Measurements from ENCODE around the gene SGCD. TPM values are rescaled to one million over a fixed set of nuclear protein-coding genes. Genes with fewer than 3 reads are reported as not detected.

The SGCD gene
- total RNA-seq, 5 donors from 2014 or later (not counting 1 experiment from before 2014, with no cell fraction given), result 0.13 to 2.4 (median 0.22) TPM

DNA sequence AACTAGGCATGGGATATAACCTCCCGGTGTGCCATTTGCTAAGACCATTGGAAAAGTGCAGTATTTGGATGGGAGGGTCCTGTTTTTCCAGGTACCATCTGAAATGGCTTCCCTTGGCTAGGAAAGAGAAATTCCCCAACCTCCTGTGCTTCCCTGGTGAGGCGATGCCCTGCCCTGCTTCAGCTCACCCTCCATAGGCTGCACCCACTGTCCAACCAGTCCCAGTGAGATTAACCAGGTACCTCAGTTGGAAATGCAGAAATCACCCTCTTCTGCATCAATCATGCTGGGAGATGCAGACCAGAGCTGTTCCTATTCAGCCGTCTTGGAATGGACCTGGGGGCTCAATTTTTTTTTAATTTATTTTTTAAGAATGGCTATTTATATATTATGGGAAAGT is 254.8 kb downstream of the SGCD start:
- no peaks in the 10 kb centered on the region for H3K36me3 ChIP-seq (ENCODE audit: control insufficient read depth in 2 of 2, extremely low read depth in 1 of 2, insufficient read depth in 1 of 2, low read length in 1 of 2)
- no peaks in the 10 kb centered on the region for H3K36me3 Mint-ChIP-seq
- no peak for DNase-seq
- H3K27ac ChIP-seq (ENCODE audit: low read length), result no peak overlapping the region
- H3K9me3 ChIP-seq, result no peaks in the 10 kb centered on the region
- H3K27me3 ChIP-seq (replicated peaks in 1 of 2; ENCODE audit: control insufficient read depth in 2 of 2, extremely low read depth in 1 of 2, insufficient read depth in 2 of 2, low read length in 1 of 2), result peaks cover 0 to 6% of the 10 kb centered on the region in 2 experiments
- no peak for ATAC-seq (replicated peaks in 1 of 4)
- H3K27ac Mint-ChIP-seq, result no peak overlapping the region
- ChIA-PET CTCF (no interaction called here), POLR2A (no interaction called here)
- peaks cover 9 to 18% (median 13%) of the 10 kb centered on the region in 3 donors for H3K9me3 Mint-ChIP-seq
- no peak overlapping the region for H3K4me3 ChIP-seq (ENCODE audit: control insufficient read depth in 1 of 2, extremely low read depth in 1 of 2, low read length in 1 of 2)
- 100% methylated on average over 1 of the region's 3 CpGs for WGBS (ENCODE audit: insufficient coverage)
- H3K4me1 ChIP-seq (ENCODE audit: control insufficient read depth in 1 of 2, extremely low read depth in 1 of 2, insufficient read depth in 2 of 2, low read length in 2 of 2), result no peaks in the 10 kb centered on the region
- H3K4me3 Mint-ChIP-seq, result no peak overlapping the region
- peaks cover 24 to 36% of the 10 kb centered on the region in 2 donors for H3K27me3 Mint-ChIP-seq
- no peaks in the 10 kb centered on the region for H3K4me1 Mint-ChIP-seq

DNA sequence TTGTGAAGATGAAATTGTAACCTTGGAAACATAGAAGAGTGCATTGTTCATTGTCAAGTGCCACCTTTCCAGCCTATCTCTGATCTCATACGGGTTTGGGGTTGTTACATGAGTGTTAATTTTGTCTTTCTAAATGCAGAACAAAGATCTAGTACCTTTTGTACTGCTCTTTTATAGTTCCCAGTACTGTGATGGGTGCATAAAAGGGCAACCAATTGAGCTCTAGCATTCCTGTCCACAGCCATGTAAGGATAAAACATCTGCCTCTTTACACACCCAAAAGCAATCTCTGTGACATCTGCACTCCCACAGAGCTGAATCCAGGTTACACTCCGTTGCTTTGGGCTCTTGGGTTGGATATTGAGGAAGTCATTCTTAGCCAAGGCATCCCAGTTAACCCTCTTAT is 255.2 kb downstream of the SGCD start:
- Histone ChIP-seq H3K4me1 (ENCODE audit: control insufficient read depth in 1 of 2, extremely low read depth in 1 of 2, insufficient read depth in 2 of 2, low read length in 2 of 2) (no peaks in the 10 kb centered on the region), H3K4me3 (ENCODE audit: control insufficient read depth in 1 of 2, extremely low read depth in 1 of 2, low read length in 1 of 2) (no peak overlapping the region), H3K27ac (ENCODE audit: low read length) (no peak overlapping the region), H3K27me3 (replicated peaks in 1 of 2; ENCODE audit: control insufficient read depth in 2 of 2, extremely low read depth in 1 of 2, insufficient read depth in 2 of 2, low read length in 1 of 2) (peaks cover 0 to 6% of the 10 kb centered on the region in 2 experiments), H3K36me3 (ENCODE audit: control insufficient read depth in 2 of 2, extremely low read depth in 1 of 2, insufficient read depth in 1 of 2, low read length in 1 of 2) (no peaks in the 10 kb centered on the region), H3K9me3 (no peaks in the 10 kb centered on the region)
- no peak overlapping the region for H3K4me3 Mint-ChIP-seq
- no CpG with 5 or more reads among the region's 2 CpGs for WGBS (ENCODE audit: insufficient coverage)
- ATAC-seq (replicated peaks in 1 of 4) (no peak), DNase-seq (no peak)
- H3K36me3 Mint-ChIP-seq, result no peaks in the 10 kb centered on the region
- CTCF ChIA-PET, result no interaction called here
- H3K27ac Mint-ChIP-seq, result no peak overlapping the region
- no peaks in the 10 kb centered on the region for H3K4me1 Mint-ChIP-seq
- peaks cover 26 to 36% of the 10 kb centered on the region in 2 donors for H3K27me3 Mint-ChIP-seq
- H3K9me3 Mint-ChIP-seq, result peaks cover 9 to 18% (median 13%) of the 10 kb centered on the region in 3 donors
- POLR2A ChIA-PET, result no interaction called here

DNA sequence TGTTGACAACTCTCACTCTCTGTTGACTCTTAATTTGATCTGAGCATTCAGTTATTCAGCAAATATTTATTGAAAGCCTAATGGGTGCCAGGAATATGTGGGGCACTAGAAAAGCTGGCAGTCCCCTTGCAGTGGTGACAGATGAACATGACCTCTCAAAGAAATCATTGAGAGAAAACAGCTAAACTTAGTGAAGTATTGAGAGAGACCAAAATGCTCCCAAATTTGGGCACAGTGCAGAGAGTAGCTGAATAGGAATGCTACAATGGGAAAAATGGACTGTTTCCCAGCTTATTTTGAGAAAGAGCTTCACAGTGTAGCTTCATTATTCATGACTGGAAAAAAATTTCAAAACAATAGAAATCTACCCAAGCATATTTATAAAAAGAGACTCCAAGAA is 257.9 kb downstream of the SGCD start:
- H3K36me3 ChIP-seq (ENCODE audit: control insufficient read depth in 2 of 2, extremely low read depth in 1 of 2, insufficient read depth in 1 of 2, low read length in 1 of 2), result no peaks in the 10 kb centered on the region
- ATAC-seq (replicated peaks in 1 of 4), result no peak
- POLR2A ChIA-PET, result interaction anchor here in 1 of 2 donors (0.6 kb wide), 1 partner anchor 12 kb away, joined by 4 read pairs; no protein-coding TSS in a partner anchor
- no peaks in the 10 kb centered on the region for H3K4me1 ChIP-seq (ENCODE audit: control insufficient read depth in 1 of 2, extremely low read depth in 1 of 2, insufficient read depth in 2 of 2, low read length in 2 of 2)
- CTCF ChIA-PET, result no interaction called here
- no peaks in the 10 kb centered on the region for H3K36me3 Mint-ChIP-seq
- no peak overlapping the region for H3K27ac Mint-ChIP-seq
- DNase-seq, result no peak
- peaks cover 3 to 9% (median 6%) of the 10 kb centered on the region in 3 donors for H3K9me3 Mint-ChIP-seq
- H3K4me3 Mint-ChIP-seq, result no peak overlapping the region
- H3K9me3 ChIP-seq, result no peaks in the 10 kb centered on the region
- H3K4me1 Mint-ChIP-seq, result no peaks in the 10 kb centered on the region
- no peak overlapping the region for H3K27ac ChIP-seq (ENCODE audit: low read length)
- H3K27me3 Mint-ChIP-seq, result peaks cover 27 to 37% of the 10 kb centered on the region in 2 donors
- H3K27me3 ChIP-seq (replicated peaks in 1 of 2; ENCODE audit: control insufficient read depth in 2 of 2, extremely low read depth in 1 of 2, insufficient read depth in 2 of 2, low read length in 1 of 2), result peaks cover 0 to 6% of the 10 kb centered on the region in 2 experiments
- H3K4me3 ChIP-seq (ENCODE audit: control insufficient read depth in 1 of 2, extremely low read depth in 1 of 2, low read length in 1 of 2), result no peak overlapping the region

- ATAC-seq (replicated peaks in 1 of 4) (no peak), DNase-seq (no peak)
- POLR2A ChIA-PET, result no interaction called here
- no peak overlapping the region for H3K4me3 ChIP-seq (ENCODE audit: control insufficient read depth in 1 of 2, extremely low read depth in 1 of 2, low read length in 1 of 2)
- H3K36me3 ChIP-seq (ENCODE audit: control insufficient read depth in 2 of 2, extremely low read depth in 1 of 2, insufficient read depth in 1 of 2, low read length in 1 of 2), result no peaks in the 10 kb centered on the region
- Mint-ChIP-seq H3K27me3 (peaks cover 24 to 36% of the 10 kb centered on the region in 2 donors), H3K4me1 (no peaks in the 10 kb centered on the region), H3K27ac (no peak overlapping the region), H3K4me3 (no peak overlapping the region), H3K36me3 (no peaks in the 10 kb centered on the region), H3K9me3 (peaks cover 0 to 3% (median 0%) of the 10 kb centered on the region in 3 donors)
- no CpG with 5 or more reads among the region's 4 CpGs for whole genome bisulfite sequencing (ENCODE audit: insufficient coverage)
- peaks cover 0 to 6% of the 10 kb centered on the region in 2 experiments for H3K27me3 ChIP-seq (replicated peaks in 1 of 2; ENCODE audit: control insufficient read depth in 2 of 2, extremely low read depth in 1 of 2, insufficient read depth in 2 of 2, low read length in 1 of 2)
- CTCF ChIA-PET, result no interaction called here
- no peak overlapping the region for H3K27ac ChIP-seq (ENCODE audit: low read length)
- H3K9me3 ChIP-seq, result no peaks in the 10 kb centered on the region
- H3K4me1 ChIP-seq (ENCODE audit: control insufficient read depth in 1 of 2, extremely low read depth in 1 of 2, insufficient read depth in 2 of 2, low read length in 2 of 2), result no peaks in the 10 kb centered on the region
Observed at GRCh38 chr5:156585999-156586398, 259.0 kb downstream of the SGCD start.

DNA sequence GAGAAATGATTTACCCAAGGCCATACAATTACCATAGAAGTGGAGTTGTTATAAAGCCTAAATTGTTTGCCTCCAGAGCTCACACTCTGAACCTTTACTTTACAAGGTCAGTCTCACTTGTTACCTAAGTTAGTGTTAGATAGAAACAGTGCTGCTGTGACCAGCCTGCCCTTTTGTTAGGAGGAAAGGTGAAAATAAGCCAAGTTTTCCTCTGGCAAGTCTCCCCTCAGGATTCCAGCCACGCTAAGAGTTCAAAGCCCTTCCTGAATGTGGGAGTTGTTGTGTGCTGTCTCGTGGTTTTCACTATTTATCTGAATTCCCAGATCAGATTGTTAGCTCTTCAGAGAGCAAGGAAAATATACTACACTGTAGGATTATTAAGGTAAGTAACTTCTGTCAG is 260.0 kb downstream of the SGCD start:
- H3K36me3 ChIP-seq (ENCODE audit: control insufficient read depth in 2 of 2, extremely low read depth in 1 of 2, insufficient read depth in 1 of 2, low read length in 1 of 2), result no peaks in the 10 kb centered on the region
- DNase-seq, result no peak
- Mint-ChIP-seq H3K27me3 (peaks cover 27 to 40% of the 10 kb centered on the region in 2 donors), H3K4me3 (no peak overlapping the region), H3K27ac (no peak overlapping the region), H3K36me3 (no peaks in the 10 kb centered on the region), H3K9me3 (peaks cover 0 to 3% (median 0%) of the 10 kb centered on the region in 3 donors), H3K4me1 (no peaks in the 10 kb centered on the region)
- H3K27me3 ChIP-seq (replicated peaks in 1 of 2; ENCODE audit: control insufficient read depth in 2 of 2, extremely low read depth in 1 of 2, insufficient read depth in 2 of 2, low read length in 1 of 2), result no peaks in the 10 kb centered on the region
- no peak overlapping the region for H3K27ac ChIP-seq (ENCODE audit: low read length)
- POLR2A ChIA-PET, result interaction anchor here in 1 of 2 donors (0.5 kb wide), 1 partner anchor 8 kb away, joined by 3 read pairs; no protein-coding TSS in a partner anchor
- ATAC-seq (replicated peaks in 1 of 4), result no peak
- WGBS (ENCODE audit: insufficient coverage), result no CpG with 5 or more reads among the region's 2 CpGs
- no peaks in the 10 kb centered on the region for H3K9me3 ChIP-seq
- H3K4me3 ChIP-seq (ENCODE audit: control insufficient read depth in 1 of 2, extremely low read depth in 1 of 2, low read length in 1 of 2), result no peak overlapping the region
- H3K4me1 ChIP-seq (ENCODE audit: control insufficient read depth in 1 of 2, extremely low read depth in 1 of 2, insufficient read depth in 2 of 2, low read length in 2 of 2), result no peaks in the 10 kb centered on the region
- CTCF ChIA-PET, result no interaction called here

- no peaks in the 10 kb centered on the region for H3K4me1 Mint-ChIP-seq
Observed at GRCh38 chr5:156588306-156588705, 261.3 kb downstream of the SGCD start.

More at GRCh38 chr5:156588306-156588705, 261.3 kb downstream of the SGCD start:
- no CpG with 5 or more reads among the region's 2 CpGs for WGBS (ENCODE audit: insufficient coverage)
- Mint-ChIP-seq H3K27ac (no peak overlapping the region), H3K36me3 (no peaks in the 10 kb centered on the region), H3K9me3 (no peaks in the 10 kb centered on the region), H3K4me3 (no peak overlapping the region), H3K27me3 (peaks cover 32 to 41% of the 10 kb centered on the region in 2 donors)
- Histone ChIP-seq H3K27me3 (replicated peaks in 1 of 2; ENCODE audit: control insufficient read depth in 2 of 2, extremely low read depth in 1 of 2, insufficient read depth in 2 of 2, low read length in 1 of 2) (no peaks in the 10 kb centered on the region), H3K36me3 (ENCODE audit: control insufficient read depth in 2 of 2, extremely low read depth in 1 of 2, insufficient read depth in 1 of 2, low read length in 1 of 2) (no peaks in the 10 kb centered on the region), H3K4me3 (ENCODE audit: control insufficient read depth in 1 of 2, extremely low read depth in 1 of 2, low read length in 1 of 2) (no peak overlapping the region), H3K9me3 (no peaks in the 10 kb centered on the region), H3K4me1 (ENCODE audit: control insufficient read depth in 1 of 2, extremely low read depth in 1 of 2, insufficient read depth in 2 of 2, low read length in 2 of 2) (no peaks in the 10 kb centered on the region), H3K27ac (ENCODE audit: low read length) (no peak overlapping the region)
- CTCF ChIA-PET, result no interaction called here
- POLR2A ChIA-PET, result no interaction called here
- DNase-seq, result no peak
- ATAC-seq (replicated peaks in 1 of 4), result no peak
